MG63 (cell line): ENCODE measurements around the gene AGRN. TPM values are rescaled to one million over a fixed set of nuclear protein-coding genes. Genes with fewer than 3 reads are reported as not detected.
"Not testable (repeated sequence)": the region's sequence is repeated elsewhere in the genome, so short reads cannot be mapped to it uniquely, and the experiment has no call there.

Experiments used
- DNase-seq: peaks from one replicate; pipeline ENCODE4 v3.0.0-alpha.2; 2020
- H3K27me3 ChIP-seq: fragments of 250-450 bp; sonication (Bioruptor Pico); 2 replicates; pipeline ENCODE4 v1.5.1; 2020; ENCODE audit warnings: mild to moderate bottlenecking, moderate library complexity
- H3K36me3 ChIP-seq: fragments of 250-450 bp; sonication (Bioruptor Pico); 2 replicates; pipeline ENCODE4 v1.5.1; 2020; ENCODE audit warnings: mild to moderate bottlenecking, moderate library complexity
- H3K4me3 ChIP-seq: fragments of 250-450 bp; sonication (Bioruptor Pico); 2 replicates; pipeline ENCODE4 v1.5.1; 2020; ENCODE audit warnings: mild to moderate bottlenecking, moderate library complexity
- H3K9me3 ChIP-seq: fragments of 250-450 bp; sonication (Bioruptor Pico); 2 replicates; pipeline ENCODE4 v1.5.1; 2020; ENCODE audit warnings: mild to moderate bottlenecking, moderate library complexity
- total RNA-seq: library from RNA; depleted of rRNA; stranded (reverse); fragments of >200 nt; shearing (Covaris generic); gene quantifications from 2 replicates; pipeline ENCODE4 v1.2.3, GENCODE V29; 2014; ENCODE audit warnings: low replicate concordance; rRNA removed

The AGRN gene
- total RNA-seq, 1 experiment from 2014 or later, result 70.2 TPM

- Histone ChIP-seq H3K27me3 (no peaks in the 10 kb centered on the region), H3K36me3 (no peaks in the 10 kb centered on the region; the same call in none of the 2 replicates), H3K4me3 (no peak overlapping the region), H3K9me3 (no peaks in the 10 kb centered on the region)
- no peak for DNase-seq
These were observed 73.1 kb downstream of the AGRN start for GRCh38 chr1:1092894-1093609.

GRCh38 chr1:1093610-1093943 is 73.7 kb downstream of the AGRN start:
- Histone ChIP-seq H3K9me3 (no peaks in the 10 kb centered on the region; the same call in 1 of the 2 replicates), H3K27me3 (no peaks in the 10 kb centered on the region)
- no peak for DNase-seq

GRCh38 chr1:1094981-1095380 is 75.1 kb downstream of the AGRN start:
- H3K4me3 ChIP-seq, result no peak overlapping the region
- H3K36me3 ChIP-seq, result no peaks in the 10 kb centered on the region; the same call in none of the 2 replicates
- H3K27me3 ChIP-seq, result no peaks in the 10 kb centered on the region
- DNase-seq, result no peak
- peaks cover 3% of the 10 kb centered on the region; the same call in 1 of the 2 replicates for H3K9me3 ChIP-seq

More at GRCh38 chr1:1093610-1093943, 73.7 kb downstream of the AGRN start:
- Histone ChIP-seq H3K4me3 (no peak overlapping the region), H3K36me3 (no peaks in the 10 kb centered on the region; the same call in none of the 2 replicates)

- not testable (repeated sequence) for H3K9me3 ChIP-seq, DNase-seq, H3K27me3 ChIP-seq, H3K36me3 ChIP-seq, H3K4me3 ChIP-seq
These were observed 76.2 kb downstream of the AGRN start for GRCh38 chr1:1096136-1096535.

- no peak for DNase-seq
- Histone ChIP-seq H3K27me3 (no peaks in the 10 kb centered on the region), H3K36me3 (peaks cover 5% of the 10 kb centered on the region; the same call in 1 of the 2 replicates), H3K4me3 (no peak overlapping the region), H3K9me3 (peaks cover 3% of the 10 kb centered on the region; the same call in 1 of the 2 replicates)
These were observed 78.9 kb downstream of the AGRN start for GRCh38 chr1:1098681-1099421.

- Histone ChIP-seq H3K36me3 (peaks cover 5% of the 10 kb centered on the region), H3K9me3 (peaks cover 3% of the 10 kb centered on the region; the same call in 1 of the 2 replicates), H3K27me3 (no peaks in the 10 kb centered on the region), H3K4me3 (no peak overlapping the region)
- DNase-seq, result no peak
These were observed 79.7 kb downstream of the AGRN start for GRCh38 chr1:1099506-1100183.

- no peak for DNase-seq
- peaks cover 3% of the 10 kb centered on the region; the same call in 1 of the 2 replicates for H3K9me3 ChIP-seq
- peaks cover 5% of the 10 kb centered on the region for H3K36me3 ChIP-seq
- no peak overlapping the region for H3K4me3 ChIP-seq
- H3K27me3 ChIP-seq, result no peaks in the 10 kb centered on the region
These were observed 80.4 kb downstream of the AGRN start for GRCh38 chr1:1100296-1100695.

- DNase-seq, result no peak
- peaks cover 5% of the 10 kb centered on the region for H3K36me3 ChIP-seq
- H3K4me3 ChIP-seq, result no peak overlapping the region
- H3K9me3 ChIP-seq, result peaks cover 3% of the 10 kb centered on the region; the same call in 1 of the 2 replicates
- no peaks in the 10 kb centered on the region for H3K27me3 ChIP-seq
These were observed 81.6 kb downstream of the AGRN start for GRCh38 chr1:1101503-1101902.

GRCh38 chr1:1104152-1104551 is 84.2 kb downstream of the AGRN start:
- H3K4me3 ChIP-seq, H3K27me3 ChIP-seq, H3K36me3 ChIP-seq, H3K9me3 ChIP-seq, DNase-seq: not testable (repeated sequence)

Other genes with a start within 250 kb of the AGRN start
- 32.7 and 43.5 TPM in 2 replicates for gene SAMD11, start 96.2 kb upstream of the AGRN start, total RNA-seq
- gene NOC2L, start 60.9 kb upstream of the AGRN start, total RNA-seq, result 176 and 277 TPM in 2 replicates
- gene KLHL17, start 59.5 kb upstream of the AGRN start, total RNA-seq, result 6.7 and 14.7 TPM in 2 replicates
- gene PLEKHN1, start 53.6 kb upstream of the AGRN start, total RNA-seq, result 0.56 TPM in 1 of 2 replicates, not detected in the other
- 0.13 TPM in 1 of 2 replicates, not detected in the other for gene PERM1, start 38.0 kb upstream of the AGRN start, total RNA-seq
- gene HES4, start 20.0 kb upstream of the AGRN start, total RNA-seq, result 17.6 and 25.5 TPM in 2 replicates
- gene ISG15, start 6.6 kb upstream of the AGRN start, total RNA-seq, result 68.0 and 98.4 TPM in 2 replicates
- not detected in 2 replicates for gene RNF223, start 54.2 kb downstream of the AGRN start, total RNA-seq
- gene C1orf159, start 96.0 kb downstream of the AGRN start, total RNA-seq, result 7.3 and 18.2 TPM in 2 replicates
- not detected in 2 replicates for gene TTLL10, start 153.8 kb downstream of the AGRN start, total RNA-seq
- gene TNFRSF18, start 186.5 kb downstream of the AGRN start, total RNA-seq, result not detected in 2 replicates
- not detected in 2 replicates for gene TNFRSF4, start 194.0 kb downstream of the AGRN start, total RNA-seq
- 93.0 and 126 TPM in 2 replicates for gene SDF4, start 211.9 kb downstream of the AGRN start, total RNA-seq
- 36.6 and 37.4 TPM in 2 replicates for gene B3GALT6, start 212.1 kb downstream of the AGRN start, total RNA-seq
- 0.26 TPM in 1 of 2 replicates, not detected in the other for gene C1QTNF12, start 226.6 kb downstream of the AGRN start, total RNA-seq